GM23338 (cell line): ENCODE measurements around the gene DDX4. TPM values are rescaled to one million over a fixed set of nuclear protein-coding genes. Genes with fewer than 3 reads are reported as not detected.

Source experiments
- ATAC-seq: fragments of 200-7000 bp; cut with Tn5 transposase; 3 replicates; pipeline ENCODE4 v1.9.1; 2020
- DNase-seq: peaks from one replicate; pipeline ENCODE4 v3.0.0-alpha.2; 2015; ENCODE audit warnings: low spot score
- H2AFZ ChIP-seq: fragments of 200-600 bp; sonication (generic); 2 replicates; pipeline ENCODE4 v1.8.0; 2016; ENCODE audit warnings: antibody characterized with exemption, mild to moderate bottlenecking, moderate library complexity
- H3F3A ChIP-seq: fragments of 200-600 bp; sonication (generic); replicated peaks from 2 replicates; pipeline ENCODE4 v1.8.0; 2017; ENCODE audit warnings: antibody characterized with exemption, mixed run types, low read depth
- H3K27ac ChIP-seq: fragments of 200-600 bp; sonication (generic); 2 replicates; pipeline ENCODE4 v1.6.1; 2016; ENCODE audit warnings: low read depth
- H3K27me3 ChIP-seq: fragments of 200-600 bp; sonication (generic); 2 replicates; pipeline ENCODE4 v1.8.0; 2016; ENCODE audit warnings: mild to moderate bottlenecking, mixed run types, moderate library complexity; ENCODE audit not compliant: insufficient read depth
- H3K36me3 ChIP-seq: fragments of 200-600 bp; sonication (generic); 2 replicates; pipeline ENCODE4 v1.8.0; 2016; ENCODE audit warnings: mild to moderate bottlenecking; ENCODE audit not compliant: insufficient read depth
- H3K4me1 ChIP-seq: fragments of 200-600 bp; sonication (generic); 2 replicates; pipeline ENCODE4 v1.8.0; 2016; ENCODE audit warnings: mild to moderate bottlenecking, moderate library complexity; ENCODE audit not compliant: insufficient read depth
- H3K4me2 ChIP-seq: fragments of 200-600 bp; sonication (generic); 2 replicates; pipeline ENCODE4 v1.7.1; 2017; ENCODE audit warnings: mixed run types
- H3K4me3 ChIP-seq: fragments of 200-600 bp; sonication (generic); 2 replicates; pipeline ENCODE4 v1.6.1; 2016; ENCODE audit warnings: mixed run types
- H3K79me2 ChIP-seq: fragments of 200-600 bp; sonication (generic); replicated peaks from 2 replicates; pipeline ENCODE4 v1.8.0; 2017; ENCODE audit warnings: mild to moderate bottlenecking; ENCODE audit not compliant: insufficient read depth
- H3K9me2 ChIP-seq: fragments of 200-600 bp; sonication (generic); 2 replicates; pipeline ENCODE4 v1.8.0; 2017; ENCODE audit not compliant: insufficient read depth
- H4K20me1 ChIP-seq: fragments of 200-600 bp; sonication (generic); replicated peaks from 2 replicates; pipeline ENCODE4 v1.8.0; 2017; ENCODE audit warnings: mild to moderate bottlenecking; ENCODE audit not compliant: insufficient read depth
- H3K27ac Mint-ChIP-seq: 2 replicates; pipeline ENCODE4 v1.8.0; 2020; ENCODE audit warnings: inconsistent platforms, mild to moderate bottlenecking, moderate library complexity, mixed read lengths
- H3K27me3 Mint-ChIP-seq: 3 replicates; pipeline ENCODE4 v1.8.0; 2022; ENCODE audit warnings: low read depth, mild to moderate bottlenecking, moderate library complexity, mixed read lengths, inconsistent platforms; ENCODE audit not compliant: insufficient read depth, poor library complexity
- H3K36me3 Mint-ChIP-seq: 3 replicates; pipeline ENCODE4 v1.8.0; 2021; ENCODE audit warnings: low read depth, mild to moderate bottlenecking, inconsistent platforms, moderate library complexity, mixed read lengths
- H3K4me1 Mint-ChIP-seq: 3 replicates; pipeline ENCODE4 v1.8.0; 2020; ENCODE audit warnings: mild to moderate bottlenecking, inconsistent platforms, mixed read lengths
- H3K4me3 Mint-ChIP-seq: 3 replicates; pipeline ENCODE4 v1.8.0; 2021; ENCODE audit warnings: moderate library complexity, mild to moderate bottlenecking, inconsistent platforms, mixed read lengths
- H3K9me3 Mint-ChIP-seq: 3 replicates; pipeline ENCODE4 v1.8.0; 2020; ENCODE audit warnings: moderate library complexity, mild to moderate bottlenecking, inconsistent platforms, mixed read lengths
- CREB1 ChIP-seq: fragments of 250-450 bp; sonication (Bioruptor Pico); IDR thresholded peaks from 2 replicates; pipeline ENCODE4 v1.5.0; 2020; ENCODE audit warnings: low read depth, mild to moderate bottlenecking, moderate library complexity
- EZH2 ChIP-seq: fragments of 200-600 bp; sonication (generic); IDR thresholded peaks from one replicate; pipeline ENCODE4 v1.8.0; 2017; ENCODE audit warnings: antibody characterized with exemption, mild to moderate bottlenecking, low read depth; ENCODE audit not compliant: unreplicated experiment
- JUNB ChIP-seq: IDR thresholded peaks from one replicate; pipeline ENCODE4 v1.6.1; 2016; ENCODE audit warnings: antibody characterized with exemption; ENCODE audit not compliant: unreplicated experiment
- NANOG ChIP-seq: IDR thresholded peaks from 2 replicates; pipeline ENCODE4 v1.6.1; 2016; ENCODE audit warnings: antibody characterized with exemption, borderline replicate concordance
- POLR2AphosphoS5 ChIP-seq: IDR thresholded peaks from 2 replicates; pipeline ENCODE4 v1.6.1; 2016; ENCODE audit warnings: antibody characterized with exemption, low read depth
- ZNF114 ChIP-seq: fragments of 250-450 bp; sonication (Bioruptor Pico); IDR thresholded peaks from 2 replicates; pipeline ENCODE4 v1.5.0; 2020; ENCODE audit warnings: mild to moderate bottlenecking, moderate library complexity
- ZNF331 ChIP-seq: fragments of 250-450 bp; sonication (Bioruptor Pico); IDR thresholded peaks from 2 replicates; pipeline ENCODE4 v1.5.0; 2020; ENCODE audit warnings: low read depth, mild to moderate bottlenecking, moderate library complexity
- ZNF462 ChIP-seq: fragments of 250-450 bp; sonication (Bioruptor Pico); IDR thresholded peaks from 2 replicates; pipeline ENCODE4 v1.5.0; 2020; ENCODE audit warnings: mild to moderate bottlenecking, moderate library complexity
- polyA plus RNA-seq: library from polyadenylated mRNA; unstranded; fragments of >200 nt; fragmentation: Nextera tagmentation; extraction: Ambion mirVana; gene quantifications from 2 replicates; pipeline ENCODE4 v1.2.1, GENCODE V29; 2016
- total RNA-seq: library from RNA; depleted of rRNA; stranded (reverse); fragments of >200 nt; shearing (Covaris generic); gene quantifications from 2 replicates; pipeline ENCODE4 v1.2.3, GENCODE V29; 2014

Gene DDX4
- total and polyA plus RNA-seq, 2 experiments from 2014 or later, result 0.83 TPM; not detected in 1

- no peak overlapping the region for H3K4me3 Mint-ChIP-seq
- no peak for TF ChIP-seq POLR2AphosphoS5
- TF ChIP-seq CREB1 (CRISPR knock-in tag), result no peak
- no peak for TF ChIP-seq JUNB
- TF ChIP-seq ZNF331 (CRISPR knock-in tag), result no peak
- no peak for TF ChIP-seq ZNF114 (CRISPR knock-in tag)
- no peak for TF ChIP-seq EZH2
- no peak for TF ChIP-seq ZNF462 (CRISPR knock-in tag)
- TF ChIP-seq NANOG, result no peak
- H3K4me1 Mint-ChIP-seq, result no peaks in the 10 kb centered on the region
- H3K27me3 Mint-ChIP-seq, result peaks cover 3% of the 10 kb centered on the region
- DNase-seq (no peak), ATAC-seq (no peak)
- H3K4me3 ChIP-seq, result no peak overlapping the region
- no peaks in the 10 kb centered on the region for H3K9me2 ChIP-seq
- H3K27me3 ChIP-seq, result no peaks in the 10 kb centered on the region
- H3K36me3 Mint-ChIP-seq, result peaks cover 23% of the 10 kb centered on the region
- no peaks in the 10 kb centered on the region for H3K4me1 ChIP-seq
- no peaks in the 10 kb centered on the region for H4K20me1 ChIP-seq
- H3K79me2 ChIP-seq, result no peaks in the 10 kb centered on the region
- H2AFZ ChIP-seq, result no peak overlapping the region
- no peaks in the 10 kb centered on the region for H3K36me3 ChIP-seq
- H3K9me3 Mint-ChIP-seq, result peaks cover 26% of the 10 kb centered on the region
- H3K27ac Mint-ChIP-seq, result no peak overlapping the region
- H3K4me2 ChIP-seq, result no peak overlapping the region
- H3K27ac ChIP-seq, result no peak overlapping the region
- H3F3A ChIP-seq, result no peaks in the 10 kb centered on the region
These were observed 17.6 kb upstream of the DDX4 start for GRCh38 chr5:55720188-55720703.
